Activated CD8-positive, alpha-beta memory T cell treated with anti-CD3 and anti-CD28 coated beads, Interleukin-2, amount 50 U/mL, for 24 hours (primary cell): ENCODE results near the gene SCFD2.
"Not testable (repeated sequence)": the region's sequence is repeated elsewhere in the genome, so short reads cannot be mapped to it uniquely, and the experiment has no call there.

ENCODE experiments used
- DNase-seq: peaks from one replicate; pipeline ENCODE4 v3.0.0-alpha.2; 2020; ENCODE audit errors: extremely low read depth

Gene SCFD2

DNA sequence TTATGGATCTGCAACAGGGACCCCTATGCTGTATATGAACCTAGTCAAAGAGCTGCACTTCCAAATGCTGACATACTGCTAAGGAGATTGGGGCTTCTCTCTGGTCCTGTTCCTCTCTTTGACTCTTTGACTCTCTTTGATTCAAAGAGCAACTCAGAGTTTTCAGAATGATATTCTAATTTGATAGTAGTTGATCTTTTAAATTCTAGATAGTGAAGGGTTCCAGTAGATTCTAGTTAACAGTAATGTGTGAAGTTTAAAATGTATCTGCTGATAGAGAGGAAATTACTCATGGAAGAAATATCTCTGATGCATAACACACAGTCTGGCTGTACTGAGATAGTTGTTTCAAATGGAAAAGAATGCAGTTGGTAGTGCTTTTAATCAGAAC, 264.7 kb downstream of the SCFD2 start:
- no peak for DNase-seq

DNA sequence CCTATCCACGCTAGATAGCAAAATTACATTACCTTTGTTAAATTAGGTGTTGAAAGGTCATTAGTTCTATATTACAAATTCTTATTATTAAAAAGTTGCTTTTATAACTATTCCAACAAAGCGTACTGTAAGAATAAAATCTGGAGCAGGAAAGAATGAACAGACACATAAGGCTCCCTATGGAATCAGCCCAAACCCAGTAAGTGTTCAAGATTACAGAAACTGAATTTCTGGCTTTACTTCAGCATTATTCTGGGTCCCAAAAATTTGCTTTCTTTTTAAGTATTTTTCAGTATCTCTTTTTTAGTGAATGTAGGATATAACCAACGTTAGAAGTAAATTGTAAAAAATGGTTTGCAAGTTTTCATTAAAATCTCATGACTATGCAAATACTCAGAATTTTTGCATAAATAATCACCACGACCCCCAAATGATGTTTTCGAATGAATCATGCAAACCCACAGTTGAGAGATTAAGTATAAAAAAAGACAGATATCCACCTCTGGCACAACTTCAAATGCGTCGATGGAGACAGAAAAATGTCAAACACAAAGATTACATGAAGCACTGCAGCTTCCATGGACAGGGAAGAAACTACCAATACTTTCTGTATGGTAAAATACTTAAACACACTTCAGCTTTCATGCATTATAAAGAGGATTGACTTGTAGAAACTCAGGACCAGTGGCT, 265.2 kb downstream of the SCFD2 start:
- no peak for DNase-seq

GRCh38 chr4:53098681-53099121, 267.2 kb downstream of the SCFD2 start:
- no peak for DNase-seq

DNA sequence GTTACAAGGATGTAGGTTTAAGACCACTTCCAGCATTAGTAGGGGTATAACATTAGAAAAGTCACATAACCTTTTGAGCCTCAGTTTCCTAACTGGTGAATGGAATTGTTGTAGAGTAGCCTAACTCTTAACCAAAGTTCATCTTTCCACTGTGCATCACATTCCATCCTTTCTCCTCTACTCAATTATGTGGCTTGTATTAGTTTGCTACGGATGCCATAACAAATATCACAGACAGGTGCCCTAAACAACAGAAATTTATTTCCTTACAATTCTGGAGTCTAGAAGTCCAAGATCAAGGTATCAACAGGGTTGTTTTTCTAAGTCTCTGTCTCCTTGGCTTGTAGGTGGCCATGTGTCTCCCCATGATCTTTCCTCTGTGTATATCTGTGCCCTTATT, 271.8 kb downstream of the SCFD2 start:
- DNase-seq, result no peak

DNA sequence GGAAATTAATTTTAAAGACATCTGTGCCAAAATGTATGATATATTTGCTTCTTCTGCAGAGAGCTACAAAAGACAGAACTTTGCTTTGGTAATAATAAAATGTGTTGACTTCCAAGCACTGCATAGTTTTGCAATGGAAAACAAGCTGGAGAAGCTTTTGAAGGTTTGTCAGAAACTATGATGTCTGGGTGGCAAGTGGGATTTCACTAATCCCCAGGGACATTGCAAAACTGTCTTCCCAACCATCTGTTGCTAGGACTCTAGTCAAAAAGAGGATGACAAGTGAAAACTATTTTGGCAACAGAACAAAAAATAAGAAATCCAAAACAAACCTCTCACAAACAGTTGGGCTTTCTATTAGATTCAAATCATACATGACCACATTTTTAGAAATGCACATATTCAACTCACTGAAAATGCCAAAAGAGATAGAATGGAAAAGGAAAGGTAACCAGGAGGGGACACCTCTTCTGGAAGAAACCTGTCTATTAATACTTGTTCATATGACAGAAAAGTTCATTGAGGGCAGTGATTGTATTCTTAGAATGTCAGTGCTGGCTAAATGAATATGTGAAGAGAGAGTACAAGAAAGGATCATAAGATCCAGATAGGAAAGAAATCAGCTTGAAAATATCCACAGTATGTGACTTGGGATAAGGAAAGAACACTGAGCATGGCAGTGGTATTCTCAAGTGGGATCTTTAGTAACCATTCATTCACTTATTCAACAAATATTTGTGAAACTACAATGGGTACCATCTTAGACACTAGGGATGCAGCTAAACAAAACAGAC, 275.7 kb downstream of the SCFD2 start:
- no peak for DNase-seq

GRCh38 chr4:53088152-53088551, 277.7 kb downstream of the SCFD2 start:
- no peak for DNase-seq

GRCh38 chr4:53076374-53076958, 289.4 kb downstream of the SCFD2 start:
- no peak for DNase-seq

DNA sequence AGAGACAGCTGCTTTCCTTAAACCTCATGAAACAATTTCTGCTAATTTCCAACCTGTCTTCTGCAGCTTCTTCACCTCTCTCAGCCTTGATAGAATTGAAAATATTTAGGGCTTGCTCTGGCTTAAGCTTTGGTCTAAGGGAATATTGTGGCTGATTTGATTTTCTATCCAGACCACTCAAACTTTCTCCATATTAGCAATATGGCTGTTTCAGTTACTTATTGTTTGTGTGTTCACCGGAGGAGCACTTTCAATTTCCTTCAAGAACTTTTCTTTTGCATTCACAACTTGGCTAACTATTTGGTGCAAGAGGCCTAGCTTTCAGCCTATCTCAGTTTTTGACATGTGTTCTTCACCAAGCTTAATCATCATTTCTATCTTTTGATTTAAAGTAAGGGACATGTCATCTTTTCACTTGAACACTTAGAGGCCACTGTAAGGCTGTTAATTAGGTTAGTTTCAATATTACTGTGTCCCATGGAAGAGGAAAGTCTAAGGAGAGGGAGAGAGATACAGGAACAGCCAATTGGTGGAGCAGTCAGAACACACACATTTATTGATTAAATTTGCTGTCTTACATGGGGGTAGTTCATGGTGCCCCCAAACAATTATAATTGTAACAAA, 290.6 kb downstream of the SCFD2 start:
- no peak for DNase-seq

- no peak for DNase-seq
Observed at GRCh38 chr4:53068755-53069330, 297.0 kb downstream of the SCFD2 start.

DNA sequence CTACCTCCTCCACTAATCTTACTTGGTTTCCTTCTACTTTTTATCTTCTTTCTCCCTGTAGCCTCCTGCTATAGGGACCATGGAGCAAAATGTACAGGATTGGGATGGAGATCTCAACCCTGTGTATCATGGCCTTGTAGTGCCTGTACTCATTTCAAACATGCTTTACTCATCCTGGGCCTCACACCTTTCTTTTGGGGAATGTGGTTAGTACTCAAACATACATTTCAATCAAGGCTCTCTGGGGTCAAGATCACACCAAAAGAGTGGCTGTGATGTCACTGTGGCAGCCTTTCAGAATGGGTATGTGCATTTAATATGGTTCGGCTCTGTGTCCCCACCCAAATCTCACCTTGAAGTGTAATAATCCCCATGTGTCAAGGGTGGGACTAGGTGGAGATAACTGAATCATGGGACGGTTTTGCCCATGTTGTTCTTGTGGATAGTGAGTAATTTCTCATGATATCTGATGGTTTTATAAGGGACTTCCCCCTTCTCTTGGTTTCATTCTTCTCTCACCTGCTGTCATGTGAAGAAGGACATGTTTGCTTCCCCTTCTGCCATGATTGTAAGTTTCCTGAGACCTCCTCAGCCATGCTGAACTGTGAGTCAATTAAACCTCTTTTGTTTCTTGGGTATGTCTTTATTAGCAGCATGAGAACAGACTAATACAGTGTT, 298.6 kb downstream of the SCFD2 start:
- DNase-seq, result no peak

DNA sequence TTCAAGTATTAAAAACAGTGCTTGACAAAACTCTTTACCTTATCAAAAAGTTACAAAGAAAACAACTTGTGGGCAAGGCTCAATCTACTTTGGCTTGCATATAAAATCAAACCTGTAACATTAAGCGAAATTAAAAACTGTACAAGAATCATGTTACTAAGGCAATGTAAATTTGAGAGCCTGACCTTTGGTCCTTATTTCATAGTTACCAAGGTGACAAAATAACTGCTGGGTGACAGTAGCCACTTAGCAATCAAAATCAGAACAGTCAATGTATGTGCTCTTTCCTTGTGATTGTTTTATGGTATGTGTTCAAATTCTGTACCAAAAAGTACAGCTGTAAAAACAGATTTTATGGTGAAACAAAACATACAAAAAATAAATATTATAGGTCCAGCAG, 299.7 kb downstream of the SCFD2 start:
- DNase-seq, result no peak

DNA sequence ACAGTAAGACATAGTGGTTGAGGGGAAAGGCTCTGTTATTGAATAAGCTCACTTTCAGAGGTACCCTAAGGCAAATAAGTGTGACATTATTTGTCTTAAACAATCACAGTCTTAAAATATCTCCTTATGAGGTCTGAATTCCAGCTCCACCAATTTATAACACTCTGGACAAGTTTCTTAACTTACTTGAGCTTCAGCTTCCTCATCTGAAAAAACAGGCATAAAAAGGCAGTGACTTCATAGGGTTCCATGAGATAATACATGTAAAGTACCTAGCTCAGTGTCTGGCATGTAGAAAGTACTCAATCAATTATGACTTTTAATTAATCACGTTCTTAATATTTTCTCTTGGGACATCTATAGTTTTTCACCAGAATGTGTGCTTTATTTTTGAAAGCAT, 301.3 kb downstream of the SCFD2 start:
- no peak for DNase-seq

DNA sequence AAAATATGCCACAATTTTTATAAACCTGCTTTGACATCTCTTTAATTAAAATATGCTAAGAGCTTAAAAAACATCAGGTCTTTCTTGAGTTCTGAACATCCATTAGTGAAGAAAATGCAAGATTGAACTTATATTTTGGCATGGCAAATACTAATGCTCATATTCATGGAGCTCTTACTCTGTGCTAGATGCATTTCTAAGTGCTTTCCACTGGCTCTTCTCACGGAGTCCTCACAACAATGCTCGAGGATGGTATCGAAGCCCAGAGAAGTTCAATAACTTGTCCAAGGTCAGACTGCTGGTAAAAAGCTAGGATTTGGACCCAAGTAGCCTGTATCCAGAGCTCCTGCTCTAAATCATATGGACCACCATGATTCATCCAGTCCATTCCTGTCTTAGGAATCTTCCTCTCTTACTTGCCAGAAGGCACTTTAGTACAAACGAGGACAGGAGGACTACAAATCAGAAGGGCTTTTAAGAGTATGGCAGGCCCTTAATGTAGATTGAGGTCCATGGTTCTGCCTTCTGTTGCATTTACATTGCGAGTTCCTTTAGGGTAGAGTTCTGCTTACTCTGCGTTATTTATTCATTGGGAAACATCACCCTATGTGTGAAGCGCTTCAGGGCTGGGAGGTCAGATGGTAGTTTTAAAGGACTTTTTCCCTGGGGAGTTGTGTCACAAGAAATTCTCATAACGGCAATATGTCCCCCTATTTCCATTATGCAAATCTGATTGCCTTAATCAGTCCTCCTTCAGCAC, 304.6 kb downstream of the SCFD2 start:
- DNase-seq, result no peak

GRCh38 chr4:53060278-53060677, 305.6 kb downstream of the SCFD2 start:
- DNase-seq, result no peak

DNA sequence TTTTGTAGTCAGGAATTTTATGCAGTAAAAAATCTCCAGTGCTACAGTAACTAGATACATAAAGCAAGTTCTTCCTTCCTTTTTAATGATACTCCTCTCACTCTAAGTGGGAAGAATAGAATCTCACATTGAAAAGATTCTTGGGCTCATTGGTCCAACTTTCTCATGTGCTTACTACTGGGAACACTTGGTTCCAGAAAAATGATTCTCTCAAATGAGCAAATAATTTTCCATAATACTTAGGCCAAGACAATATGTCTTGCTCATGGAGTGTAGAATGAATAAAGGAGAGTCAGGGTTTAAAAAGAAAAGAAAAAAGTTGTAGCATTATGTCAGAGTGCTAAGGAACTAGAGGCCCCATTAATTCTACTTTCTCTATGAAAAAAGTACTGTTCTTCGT, 306.0 kb downstream of the SCFD2 start:
- no peak for DNase-seq

DNA sequence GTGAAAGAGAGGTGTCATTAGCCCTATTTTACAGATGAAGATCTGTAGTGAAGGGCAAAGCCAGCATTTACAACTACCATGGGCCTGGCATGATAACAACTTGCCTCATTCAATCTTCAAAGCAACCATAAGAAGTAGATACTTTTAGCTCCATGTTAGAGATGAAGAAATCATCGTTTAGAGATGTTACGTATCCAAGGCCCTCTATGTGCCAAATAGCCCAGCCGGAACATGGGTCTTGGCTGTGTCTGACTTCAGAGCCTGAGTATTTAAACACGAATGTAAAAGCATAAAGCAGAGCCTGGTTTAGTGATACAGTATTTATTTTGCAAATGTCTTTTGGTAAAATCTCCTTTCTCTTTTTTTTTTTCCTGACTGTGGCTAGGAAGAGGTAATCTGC, 306.6 kb downstream of the SCFD2 start:
- DNase-seq, result no peak

- DNase-seq, result no peak
Observed at GRCh38 chr4:53057679-53058078, 308.2 kb downstream of the SCFD2 start.

GRCh38 chr4:53057108-53057507, 308.8 kb downstream of the SCFD2 start:
- DNase-seq, result not testable (repeated sequence)

GRCh38 chr4:53055716-53056403, 310.0 kb downstream of the SCFD2 start:
- no peak for DNase-seq

- DNase-seq, result no peak
Observed at GRCh38 chr4:53055274-53055673, 310.6 kb downstream of the SCFD2 start.
